Kidney epithelial cell (primary cell): ENCODE measurements around the gene ID3. TPM values are rescaled to one million over a fixed set of nuclear protein-coding genes. Genes with fewer than 3 reads are reported as not detected.
A peak's percentile ranks its signal among the peaks of the same experiment; 100 is the strongest.
"Not testable (repeated sequence)": the region's sequence is repeated elsewhere in the genome, so short reads cannot be mapped to it uniquely, and the experiment has no call there.

ENCODE experiments used
- DNase-seq: peaks from one replicate; pipeline ENCODE4 v3.0.0-alpha.2; 2010; ENCODE audit warnings: low read depth
- H3K27me3 ChIP-seq: 2 replicates; pipeline ENCODE4 v1.6.0; 2011; ENCODE audit warnings: low read length; ENCODE audit not compliant: control insufficient read depth, insufficient read depth
- H3K36me3 ChIP-seq: 2 replicates; pipeline ENCODE4 v1.5.1; 2011; ENCODE audit warnings: low read length; ENCODE audit not compliant: control insufficient read depth, insufficient read depth
- H3K4me3 ChIP-seq: 2 replicates; pipeline ENCODE4 v1.5.1; 2011; ENCODE audit warnings: low read depth, mild to moderate bottlenecking, control low read depth, low read length
- total RNA-seq: library from RNA; depleted of rRNA; stranded (reverse); fragments of >200 nt; gene quantifications from 2 replicates; pipeline ENCODE4 v1.2.3, GENCODE V29; 2015
- TF ChIP-seq, protein P1 (sequence below): IDR thresholded peaks from 2 replicates; pipeline ENCODE4 v1.5.1; 2011; ENCODE audit warnings: mild to moderate bottlenecking, moderate library complexity, low read length, control low read depth, inconsistent platforms; ENCODE audit not compliant: insufficient read depth, poor library complexity, severe bottlenecking

ID3 gene
- total RNA-seq, 1 donor from 2014 or later: 77.5 TPM

DNA sequence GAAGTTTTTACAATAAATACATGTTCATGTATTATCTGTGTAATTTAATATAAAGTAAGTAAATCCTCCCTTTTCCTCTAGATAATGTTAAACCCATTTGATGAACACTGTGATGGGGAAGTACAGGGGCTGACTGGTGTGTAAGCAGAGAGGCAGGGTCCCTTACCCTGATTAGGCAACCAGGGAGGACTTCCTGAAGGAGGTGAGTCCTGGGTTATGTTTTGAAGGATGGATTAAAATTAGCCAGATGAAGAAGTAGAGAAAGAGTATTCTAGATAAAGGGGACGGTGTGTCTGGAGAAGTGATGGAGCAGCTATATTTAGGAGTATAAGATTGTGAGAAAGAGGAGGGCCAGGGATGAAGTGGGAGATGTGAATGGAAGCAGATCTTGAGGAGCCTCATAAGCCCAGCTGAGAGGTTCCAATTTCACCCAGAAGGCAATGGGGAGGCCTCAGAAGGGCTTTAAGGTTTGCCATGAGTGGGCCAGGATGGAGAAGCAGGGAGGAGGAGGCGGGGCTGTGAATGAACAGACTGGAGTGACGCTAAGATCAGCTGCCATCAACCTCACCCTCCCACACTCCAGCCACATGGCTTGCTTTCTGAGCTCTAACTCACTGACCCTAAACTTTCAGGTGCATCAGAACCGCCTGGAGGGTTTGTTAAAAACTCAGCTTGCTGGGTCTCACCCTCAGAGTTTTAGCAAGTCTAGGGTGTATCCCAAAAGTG lies 30.9 kb upstream of the ID3 start:
- H3K36me3 ChIP-seq: no peaks in the 10 kb centered on the region
- DNase-seq: no peak
- H3K27me3 ChIP-seq: no peaks in the 10 kb centered on the region
- TF ChIP-seq, protein P1, sequence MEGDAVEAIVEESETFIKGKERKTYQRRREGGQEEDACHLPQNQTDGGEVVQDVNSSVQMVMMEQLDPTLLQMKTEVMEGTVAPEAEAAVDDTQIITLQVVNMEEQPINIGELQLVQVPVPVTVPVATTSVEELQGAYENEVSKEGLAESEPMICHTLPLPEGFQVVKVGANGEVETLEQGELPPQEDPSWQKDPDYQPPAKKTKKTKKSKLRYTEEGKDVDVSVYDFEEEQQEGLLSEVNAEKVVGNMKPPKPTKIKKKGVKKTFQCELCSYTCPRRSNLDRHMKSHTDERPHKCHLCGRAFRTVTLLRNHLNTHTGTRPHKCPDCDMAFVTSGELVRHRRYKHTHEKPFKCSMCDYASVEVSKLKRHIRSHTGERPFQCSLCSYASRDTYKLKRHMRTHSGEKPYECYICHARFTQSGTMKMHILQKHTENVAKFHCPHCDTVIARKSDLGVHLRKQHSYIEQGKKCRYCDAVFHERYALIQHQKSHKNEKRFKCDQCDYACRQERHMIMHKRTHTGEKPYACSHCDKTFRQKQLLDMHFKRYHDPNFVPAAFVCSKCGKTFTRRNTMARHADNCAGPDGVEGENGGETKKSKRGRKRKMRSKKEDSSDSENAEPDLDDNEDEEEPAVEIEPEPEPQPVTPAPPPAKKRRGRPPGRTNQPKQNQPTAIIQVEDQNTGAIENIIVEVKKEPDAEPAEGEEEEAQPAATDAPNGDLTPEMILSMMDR: no peak
- H3K4me3 ChIP-seq: no peak overlapping the region

DNA sequence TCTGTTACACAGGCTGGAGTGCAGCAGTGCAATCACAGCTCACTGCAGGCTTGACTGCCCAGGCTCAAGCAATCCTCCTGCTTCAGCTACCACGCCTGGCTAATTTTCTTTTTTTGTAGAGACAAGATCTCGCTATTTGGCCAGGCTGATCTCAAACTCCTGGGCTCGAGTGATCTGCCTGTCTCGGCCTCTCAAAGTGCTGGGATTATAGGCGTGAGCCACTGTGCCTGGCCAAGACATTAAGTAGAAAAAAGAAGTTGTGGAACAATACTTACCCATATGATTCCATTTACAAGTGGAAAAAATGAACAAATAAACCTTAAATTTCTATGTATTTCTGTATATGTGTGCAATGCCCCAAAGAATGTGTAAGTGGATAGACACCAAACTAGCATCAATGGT lies 30.3 kb upstream of the ID3 start:
- DNase-seq: no peak
- H3K36me3 ChIP-seq: no peaks in the 10 kb centered on the region

DNA sequence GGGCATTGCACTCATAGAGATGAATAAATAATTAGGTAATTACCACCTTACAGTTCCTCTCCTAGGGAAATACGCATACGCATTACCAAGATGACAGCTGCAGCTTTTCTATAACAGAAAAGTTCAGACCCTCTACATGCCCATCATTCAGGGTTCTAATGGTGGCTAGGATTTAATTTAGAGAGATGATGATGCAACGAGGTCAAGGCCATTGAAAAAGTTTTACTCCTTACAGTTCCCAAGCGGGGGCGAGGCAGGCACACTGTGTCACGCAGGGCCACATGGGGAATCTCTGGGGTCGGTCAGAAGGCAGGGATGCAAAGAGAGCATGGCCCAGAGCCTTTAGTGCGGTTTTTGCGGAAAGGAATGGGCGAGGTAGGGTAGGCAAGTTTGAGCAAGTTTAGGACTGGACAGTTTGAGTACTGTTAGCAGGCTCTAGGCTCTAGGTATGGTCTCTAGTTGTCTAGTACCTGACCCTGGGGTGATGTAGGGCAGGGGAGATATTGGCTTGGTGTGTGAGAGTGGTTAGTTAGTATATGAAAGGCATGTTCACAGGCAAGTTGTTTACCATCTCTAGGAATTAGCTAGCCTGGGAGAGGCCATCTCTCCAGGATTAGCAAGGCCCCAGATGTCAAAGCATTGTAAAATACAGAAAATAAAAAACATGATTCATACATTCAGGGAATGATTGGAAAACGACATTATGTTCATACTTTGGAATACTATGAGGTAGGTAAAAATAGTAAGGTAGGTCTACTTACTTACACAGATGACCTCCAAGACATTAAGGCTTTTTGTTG lies 29.6 kb upstream of the ID3 start:
- TF ChIP-seq, protein P1: no peak
- H3K36me3 ChIP-seq: no peaks in the 10 kb centered on the region
- no peak overlapping the region for H3K4me3 ChIP-seq
- DNase-seq: no peak
- no peaks in the 10 kb centered on the region for H3K27me3 ChIP-seq

More for the DNA sequence above, 30.3 kb upstream of the ID3 start:
- TF ChIP-seq, protein P1: no peak
- H3K27me3 ChIP-seq: no peaks in the 10 kb centered on the region
- no peak overlapping the region for H3K4me3 ChIP-seq

DNA sequence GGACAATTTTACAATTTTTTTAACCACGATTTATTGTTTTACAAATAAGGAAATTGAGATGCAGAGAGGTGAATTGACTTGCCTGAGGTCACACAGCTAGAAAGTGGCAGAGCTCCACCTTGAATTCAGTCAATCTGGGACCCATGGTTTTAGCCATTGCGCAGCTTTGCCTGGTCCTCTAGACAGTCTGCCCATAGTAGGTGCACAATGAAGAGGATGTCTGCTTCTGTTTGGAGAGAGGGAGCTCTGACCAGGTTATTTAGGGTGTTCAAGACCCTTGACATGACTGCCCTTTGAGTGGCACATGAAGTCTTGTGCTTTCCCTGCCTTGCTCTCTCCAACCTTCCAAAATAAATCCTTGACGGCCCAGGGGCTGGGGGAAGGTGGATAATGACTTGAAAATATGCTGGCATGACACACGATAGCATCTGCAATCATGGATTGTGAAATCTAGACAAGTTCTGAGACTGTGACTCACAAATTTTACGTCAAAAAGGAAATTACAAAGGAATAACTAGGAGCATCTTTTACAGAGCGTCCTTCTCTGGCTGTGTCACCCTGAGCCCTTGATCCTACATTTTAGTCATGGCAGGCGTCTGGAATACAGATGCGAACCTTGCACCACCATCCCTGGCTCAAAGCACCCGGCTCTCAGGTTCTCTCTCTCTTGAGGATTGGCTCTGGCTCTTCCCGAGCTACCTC lies 26.2 kb upstream of the ID3 start:
- Histone ChIP-seq H3K4me3 (no peak overlapping the region), H3K36me3 (no peaks in the 10 kb centered on the region), H3K27me3 (no peaks in the 10 kb centered on the region)
- peak; percentile 81 for DNase-seq
- TF ChIP-seq, protein P1: no peak

DNA sequence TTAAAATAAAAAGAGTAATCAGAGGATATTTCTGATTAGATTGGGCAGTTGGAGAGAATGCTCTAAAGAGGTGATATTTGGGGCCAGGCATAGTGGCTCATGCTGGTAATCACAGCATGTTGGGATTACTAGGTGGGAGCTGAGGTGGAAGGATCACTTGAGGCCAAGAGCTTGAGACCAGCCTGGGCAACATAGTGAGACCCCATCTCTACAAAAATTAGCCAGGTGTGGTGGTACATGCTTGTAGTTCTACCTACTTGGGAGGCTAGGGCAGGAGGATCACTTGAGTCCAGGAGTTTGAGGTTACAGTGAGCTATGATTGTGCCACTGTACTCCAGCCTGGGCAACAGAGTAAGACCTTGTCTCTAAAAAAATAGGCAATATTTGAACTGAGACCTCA lies 24.4 kb upstream of the ID3 start:
- not testable (repeated sequence) for DNase-seq, H3K27me3 ChIP-seq, H3K36me3 ChIP-seq, H3K4me3 ChIP-seq

DNA sequence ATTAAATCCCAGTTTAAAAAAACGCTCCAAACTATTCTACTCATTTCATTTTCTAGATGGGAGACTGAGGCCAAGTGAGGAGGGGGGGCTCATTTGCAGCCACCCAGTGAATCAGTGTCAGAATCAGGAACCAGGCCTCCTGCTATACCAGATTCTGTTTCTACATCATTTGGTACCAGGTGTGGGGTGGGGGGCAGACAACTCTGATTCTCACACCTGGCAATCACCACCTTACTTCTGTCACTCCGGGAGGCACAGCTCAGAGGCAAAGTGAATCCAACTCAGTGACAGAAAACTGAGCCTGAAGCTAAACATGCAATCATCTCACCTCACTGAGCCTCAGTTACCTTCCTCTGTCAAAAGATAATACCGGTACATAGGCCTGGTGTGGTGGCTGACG lies 23.5 kb upstream of the ID3 start:
- Histone ChIP-seq H3K27me3 (no peaks in the 10 kb centered on the region), H3K4me3 (no peak overlapping the region), H3K36me3 (no peaks in the 10 kb centered on the region)
- no peak for DNase-seq
- TF ChIP-seq, protein P1: no peak
